ENCODE measurements around the gene C11orf54. TPM values are rescaled to one million over a fixed set of nuclear protein-coding genes. Genes with fewer than 3 reads are reported as not detected.
"Not testable (repeated sequence)": the region's sequence is repeated elsewhere in the genome, so short reads cannot be mapped to it uniquely, and the experiment has no call there.

C11orf54 gene
- total RNA-seq, 1 donor from 2014 or later: 30.1 TPM

DNA sequence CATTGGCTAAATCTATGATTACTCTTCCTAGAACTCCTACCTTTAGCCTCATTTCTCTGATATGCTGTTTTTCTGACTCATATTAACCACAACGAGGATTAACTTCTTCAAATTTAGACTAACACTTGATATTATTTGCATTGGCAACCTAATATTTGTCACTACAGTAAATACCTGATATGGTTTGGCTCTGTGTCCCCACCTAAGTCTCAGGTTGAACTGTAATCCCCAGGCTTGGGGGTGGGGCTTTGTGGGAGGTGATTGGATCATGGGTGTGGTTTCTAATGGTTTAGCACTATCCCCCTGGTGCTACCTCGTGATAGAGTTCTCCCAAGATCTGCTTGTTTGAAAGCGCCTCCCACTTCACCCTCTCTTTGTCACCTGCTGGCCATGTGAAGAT is 25.5 kb downstream of the C11orf54 start:
- no peak overlapping the region for H3K27ac Mint-ChIP-seq
- intact Hi-C loops (cut with micrococcal nuclease): no loop called here
- ATAC-seq (ENCODE audit: low read depth) (no peak), DNase-seq (no peak)
- H3K9me3 Mint-ChIP-seq: peaks cover 2% of the 10 kb centered on the region
- peaks cover 20% of the 10 kb centered on the region for H3K36me3 Mint-ChIP-seq (ENCODE audit: low read depth)
- ChIA-PET CTCF (no interaction called here), POLR2A (no interaction called here)
- TF ChIP-seq CTCF (IDR thresholded peaks at IDR 0.05): no peak
- no peak overlapping the region for H3K4me3 Mint-ChIP-seq
- no peaks in the 10 kb centered on the region for H3K4me1 Mint-ChIP-seq
- H3K27me3 Mint-ChIP-seq: no peaks in the 10 kb centered on the region

DNA sequence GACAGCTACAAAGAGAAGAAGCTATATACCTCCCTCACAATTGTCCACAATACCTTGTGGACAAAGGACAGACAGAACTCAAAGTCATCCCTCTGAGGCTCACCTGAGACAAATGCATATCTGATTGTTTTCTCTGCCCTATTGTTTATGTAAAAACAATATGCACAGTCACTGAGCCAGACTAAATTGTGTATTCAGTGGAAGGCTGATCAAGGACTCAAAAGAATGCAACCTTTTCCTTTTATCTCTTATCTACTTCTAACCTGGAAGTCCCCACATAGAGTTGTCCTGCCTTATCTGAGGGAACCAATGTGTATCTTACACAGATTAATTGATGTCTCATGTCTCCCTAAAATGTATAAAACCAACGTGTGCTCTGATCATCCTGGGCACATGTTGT is 28.7 kb downstream of the C11orf54 start:
- ATAC-seq (ENCODE audit: low read depth) (no peak), DNase-seq (no peak)
- no peak overlapping the region for H3K4me3 Mint-ChIP-seq
- TF ChIP-seq CTCF (IDR thresholded peaks at IDR 0.05): no peak
- peaks cover 2% of the 10 kb centered on the region for H3K9me3 Mint-ChIP-seq
- peaks cover 4% of the 10 kb centered on the region for H3K36me3 Mint-ChIP-seq (ENCODE audit: low read depth)
- H3K4me1 Mint-ChIP-seq: no peaks in the 10 kb centered on the region
- no peaks in the 10 kb centered on the region for H3K27me3 Mint-ChIP-seq
- H3K27ac Mint-ChIP-seq: no peak overlapping the region
- ChIA-PET CTCF (no interaction called here), POLR2A (interaction anchor here (1.0 kb wide), 1 partner anchor 14 kb away, joined by 3 read pairs; the partner anchor contains the start of gene MED17)
- intact Hi-C loops (cut with micrococcal nuclease): no loop called here

- no peaks in the 10 kb centered on the region for H3K4me1 Mint-ChIP-seq
- H3K27ac Mint-ChIP-seq: no peak overlapping the region
- intact Hi-C loops (cut with micrococcal nuclease): no loop called here
- no peak for DNase-seq
- POLR2A ChIA-PET: no interaction called here
- TF ChIP-seq CTCF (IDR thresholded peaks at IDR 0.05): no peak
- ATAC-seq (ENCODE audit: low read depth): no peak
- no peak overlapping the region for H3K4me3 Mint-ChIP-seq
- CTCF ChIA-PET: no interaction called here
- H3K27me3 Mint-ChIP-seq: no peaks in the 10 kb centered on the region
- no peaks in the 10 kb centered on the region for H3K9me3 Mint-ChIP-seq
- peaks cover 1% of the 10 kb centered on the region for H3K36me3 Mint-ChIP-seq (ENCODE audit: low read depth)
These were observed 30.7 kb downstream of the C11orf54 start for GRCh38 chr11:93772123-93772522.

DNA sequence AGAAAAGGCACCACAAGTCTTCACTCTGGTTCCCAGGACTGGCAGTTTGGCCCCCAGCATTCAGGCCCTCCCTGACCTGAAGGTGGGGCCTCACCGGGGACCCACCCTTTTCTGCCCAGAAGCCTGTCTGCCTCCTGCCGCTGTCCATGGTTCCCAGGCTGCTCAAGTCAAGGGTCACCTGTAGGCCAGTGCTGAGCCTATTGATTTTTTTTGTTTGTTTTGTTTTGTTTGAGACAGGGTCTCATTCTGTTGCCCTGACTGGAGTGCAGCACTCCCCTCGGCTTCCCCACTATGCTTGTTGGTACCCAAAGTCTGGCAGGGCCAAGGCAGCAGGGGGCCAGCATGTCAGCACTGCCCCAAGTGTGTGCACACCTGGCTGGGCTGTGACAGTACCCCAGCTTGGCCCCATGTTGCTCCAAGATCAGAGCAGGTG is 31.6 kb downstream of the C11orf54 start:
- H3K36me3 Mint-ChIP-seq (ENCODE audit: low read depth): peaks cover 1% of the 10 kb centered on the region
- DNase-seq (no peak), ATAC-seq (ENCODE audit: low read depth) (no peak)
- no peak overlapping the region for H3K27ac Mint-ChIP-seq
- no peak for TF ChIP-seq CTCF (IDR thresholded peaks at IDR 0.05)
- intact Hi-C loops (cut with micrococcal nuclease): no loop called here
- H3K4me3 Mint-ChIP-seq: no peak overlapping the region
- ChIA-PET POLR2A (no interaction called here), CTCF (no interaction called here)
- H3K4me1 Mint-ChIP-seq: no peaks in the 10 kb centered on the region
- no peaks in the 10 kb centered on the region for H3K27me3 Mint-ChIP-seq
- no peaks in the 10 kb centered on the region for H3K9me3 Mint-ChIP-seq

- CTCF ChIA-PET: no interaction called here
These were observed 32.2 kb downstream of the C11orf54 start for GRCh38 chr11:93773601-93774200.

DNA sequence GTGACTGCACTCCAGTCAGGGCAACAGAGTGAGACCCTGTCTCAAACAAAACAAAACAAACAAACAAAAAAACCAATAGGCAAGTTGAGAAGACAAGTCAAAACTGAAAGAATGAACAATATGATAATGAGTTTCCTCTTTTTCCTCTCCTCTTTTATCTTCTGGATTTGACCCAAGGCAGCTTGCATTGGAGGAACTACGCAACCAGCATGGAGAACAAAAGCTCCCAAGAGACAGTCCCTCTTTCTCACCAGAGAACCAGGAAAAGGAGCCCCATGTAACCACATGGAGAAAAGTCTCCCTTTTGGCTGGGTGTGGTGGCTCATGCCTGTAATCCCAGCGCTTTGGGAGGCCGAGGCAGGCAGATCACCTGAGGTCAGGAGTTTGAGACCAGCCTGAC is 33.1 kb downstream of the C11orf54 start:
- H3K4me3 Mint-ChIP-seq; intact Hi-C loops (cut with micrococcal nuclease); ATAC-seq (ENCODE audit: low read depth); H3K4me1 Mint-ChIP-seq; POLR2A ChIA-PET; H3K27me3 Mint-ChIP-seq; H3K36me3 Mint-ChIP-seq (ENCODE audit: low read depth); CTCF ChIA-PET; H3K9me3 Mint-ChIP-seq; DNase-seq; H3K27ac Mint-ChIP-seq: not testable (repeated sequence)

More at GRCh38 chr11:93773601-93774200, 32.2 kb downstream of the C11orf54 start:
- intact Hi-C loops (cut with micrococcal nuclease): no loop called here
- Mint-ChIP-seq H3K27me3 (no peaks in the 10 kb centered on the region), H3K4me1 (no peaks in the 10 kb centered on the region), H3K4me3 (no peak overlapping the region), H3K27ac (no peak overlapping the region), H3K9me3 (no peaks in the 10 kb centered on the region), H3K36me3 (ENCODE audit: low read depth) (peaks cover 1% of the 10 kb centered on the region)
- TF ChIP-seq CTCF (IDR thresholded peaks at IDR 0.05): no peak
- DNase-seq: no peak
- ATAC-seq (ENCODE audit: low read depth): no peak
- POLR2A ChIA-PET: interaction anchor here (0.6 kb wide), 1 partner anchor 403 kb away, joined by 3 read pairs; no protein-coding TSS in a partner anchor
